K562 (cell line): ENCODE data around the gene HES5. TPM values are rescaled to one million over a fixed set of nuclear protein-coding genes. Genes with fewer than 3 reads are reported as not detected.

Source experiments
- NR2C1 ChIP-seq, 2 experiments: fragments of 450-650 bp; IDR thresholded peaks; 2 replicates each; pipeline ENCODE4 v1.6.1; 2017; ENCODE audit warnings: mild to moderate bottlenecking in 2 of 2, antibody characterized with exemption in 1 of 2, inconsistent platforms in 1 of 2, missing compliant biosample characterization in 1 of 2, missing genetic modification characterization in 1 of 2
- POLR2AphosphoS5 ChIP-seq: IDR thresholded peaks from 2 replicates; pipeline ENCODE4 v1.6.1; 2011; ENCODE audit warnings: mild to moderate bottlenecking, low read depth, low read length, moderate library complexity; ENCODE audit not compliant: control insufficient read depth, insufficient read depth
- polyA plus RNA-seq, 8 experiments: library from polyadenylated mRNA; depleted of rRNA in 4 of 8; stranded (reverse) in 5 of 8; unstranded in 3 of 8; fragments of >200 nt; fragmentation: Nextera tagmentation in 2 of 8; fragmentation: Illumina TruSeq in 1 of 8; extraction: Ambion mirVana in 2 of 8; extraction: Trizol in 1 of 8; gene quantifications; 2 replicates each; pipeline versions ENCODE4 v1.2.1 to v1.2.3, GENCODE V29; 2011 to 2014; ENCODE audit warnings: inconsistent platforms in 1 of 8, missing spikeins in 1 of 8
- total RNA-seq, 7 experiments: library from RNA; depleted of rRNA in 6 of 7; stranded (reverse); fragments of >200 nt in 6 of 7; fragmentation: Illumina TruSeq in 2 of 7; extraction: Trizol in 2 of 7; gene quantifications; 2 replicates each; pipeline versions ENCODE4 v1.2.1 to v1.2.3, GENCODE V29; 2011 to 2021; ENCODE audit warnings: low replicate concordance in 1 of 7
- TF ChIP-seq, protein P1 (sequence below): sonication (generic); formaldehyde crosslinking; IDR thresholded peaks from 2 replicates; pipeline ENCODE4 v1.8.0; 2023; ENCODE audit warnings: missing genetic modification reagents, mild to moderate bottlenecking, borderline replicate concordance
- TF ChIP-seq, protein P2 (sequence below): sonication (generic); formaldehyde crosslinking; IDR thresholded peaks from 2 replicates; pipeline ENCODE4 v1.5.0; 2020; ENCODE audit warnings: missing genetic modification reagents
- TF ChIP-seq, protein P3 (sequence below): fragments of 250-450 bp; sonication (Bioruptor Pico); IDR thresholded peaks from 2 replicates; pipeline ENCODE4 v1.4.0; 2020
- TF ChIP-seq, protein P4 (sequence below): fragments of 150-350 bp; IDR thresholded peaks from 2 replicates; pipeline ENCODE4 v1.6.1; 2014; ENCODE audit warnings: low read depth, mild to moderate bottlenecking, low read length, borderline replicate concordance

The HES5 gene
- total and polyA plus RNA-seq, 9 of the 15 experiments (the other 6 are each of a cell fraction or from before 2014, with no cell fraction given) = not detected

DNA sequence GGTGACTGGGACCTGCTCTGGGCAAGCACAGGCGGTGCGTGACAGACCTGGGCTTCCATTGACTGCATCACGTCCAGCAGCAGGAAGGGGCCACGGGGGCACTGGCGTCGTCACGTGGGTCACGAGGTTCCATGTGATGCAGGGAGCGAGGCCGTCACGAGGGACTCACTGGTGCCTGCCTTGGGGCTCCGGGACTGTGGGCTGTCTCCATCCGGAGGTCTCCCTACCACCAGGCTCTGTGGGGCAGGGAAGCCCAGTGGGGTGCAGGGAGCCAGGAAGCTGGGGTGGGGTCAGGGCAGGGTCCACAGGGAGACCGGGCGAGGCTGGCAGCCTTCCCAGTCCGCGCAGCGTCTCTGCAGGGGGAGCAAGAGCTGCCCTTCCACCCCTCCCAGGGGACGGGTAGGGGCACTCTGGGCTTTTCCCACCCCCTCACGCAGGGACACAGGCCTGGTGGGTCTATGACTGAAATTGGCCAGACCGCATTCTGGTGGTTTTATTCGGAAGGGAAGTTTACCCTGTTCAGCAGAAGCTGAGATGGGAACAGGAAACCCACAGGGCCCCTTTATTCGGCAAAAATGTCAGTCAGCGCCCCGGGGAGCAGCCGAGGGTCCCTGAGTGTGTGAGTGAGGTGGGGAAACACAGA is 25.7 kb upstream of the HES5 start (continued):
- TF ChIP-seq, protein P1, sequence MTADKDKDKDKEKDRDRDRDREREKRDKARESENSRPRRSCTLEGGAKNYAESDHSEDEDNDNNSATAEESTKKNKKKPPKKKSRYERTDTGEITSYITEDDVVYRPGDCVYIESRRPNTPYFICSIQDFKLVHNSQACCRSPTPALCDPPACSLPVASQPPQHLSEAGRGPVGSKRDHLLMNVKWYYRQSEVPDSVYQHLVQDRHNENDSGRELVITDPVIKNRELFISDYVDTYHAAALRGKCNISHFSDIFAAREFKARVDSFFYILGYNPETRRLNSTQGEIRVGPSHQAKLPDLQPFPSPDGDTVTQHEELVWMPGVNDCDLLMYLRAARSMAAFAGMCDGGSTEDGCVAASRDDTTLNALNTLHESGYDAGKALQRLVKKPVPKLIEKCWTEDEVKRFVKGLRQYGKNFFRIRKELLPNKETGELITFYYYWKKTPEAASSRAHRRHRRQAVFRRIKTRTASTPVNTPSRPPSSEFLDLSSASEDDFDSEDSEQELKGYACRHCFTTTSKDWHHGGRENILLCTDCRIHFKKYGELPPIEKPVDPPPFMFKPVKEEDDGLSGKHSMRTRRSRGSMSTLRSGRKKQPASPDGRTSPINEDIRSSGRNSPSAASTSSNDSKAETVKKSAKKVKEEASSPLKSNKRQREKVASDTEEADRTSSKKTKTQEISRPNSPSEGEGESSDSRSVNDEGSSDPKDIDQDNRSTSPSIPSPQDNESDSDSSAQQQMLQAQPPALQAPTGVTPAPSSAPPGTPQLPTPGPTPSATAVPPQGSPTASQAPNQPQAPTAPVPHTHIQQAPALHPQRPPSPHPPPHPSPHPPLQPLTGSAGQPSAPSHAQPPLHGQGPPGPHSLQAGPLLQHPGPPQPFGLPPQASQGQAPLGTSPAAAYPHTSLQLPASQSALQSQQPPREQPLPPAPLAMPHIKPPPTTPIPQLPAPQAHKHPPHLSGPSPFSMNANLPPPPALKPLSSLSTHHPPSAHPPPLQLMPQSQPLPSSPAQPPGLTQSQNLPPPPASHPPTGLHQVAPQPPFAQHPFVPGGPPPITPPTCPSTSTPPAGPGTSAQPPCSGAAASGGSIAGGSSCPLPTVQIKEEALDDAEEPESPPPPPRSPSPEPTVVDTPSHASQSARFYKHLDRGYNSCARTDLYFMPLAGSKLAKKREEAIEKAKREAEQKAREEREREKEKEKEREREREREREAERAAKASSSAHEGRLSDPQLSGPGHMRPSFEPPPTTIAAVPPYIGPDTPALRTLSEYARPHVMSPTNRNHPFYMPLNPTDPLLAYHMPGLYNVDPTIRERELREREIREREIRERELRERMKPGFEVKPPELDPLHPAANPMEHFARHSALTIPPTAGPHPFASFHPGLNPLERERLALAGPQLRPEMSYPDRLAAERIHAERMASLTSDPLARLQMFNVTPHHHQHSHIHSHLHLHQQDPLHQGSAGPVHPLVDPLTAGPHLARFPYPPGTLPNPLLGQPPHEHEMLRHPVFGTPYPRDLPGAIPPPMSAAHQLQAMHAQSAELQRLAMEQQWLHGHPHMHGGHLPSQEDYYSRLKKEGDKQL = no peak
- no peak for TF ChIP-seq POLR2AphosphoS5
- TF ChIP-seq, protein P2, sequence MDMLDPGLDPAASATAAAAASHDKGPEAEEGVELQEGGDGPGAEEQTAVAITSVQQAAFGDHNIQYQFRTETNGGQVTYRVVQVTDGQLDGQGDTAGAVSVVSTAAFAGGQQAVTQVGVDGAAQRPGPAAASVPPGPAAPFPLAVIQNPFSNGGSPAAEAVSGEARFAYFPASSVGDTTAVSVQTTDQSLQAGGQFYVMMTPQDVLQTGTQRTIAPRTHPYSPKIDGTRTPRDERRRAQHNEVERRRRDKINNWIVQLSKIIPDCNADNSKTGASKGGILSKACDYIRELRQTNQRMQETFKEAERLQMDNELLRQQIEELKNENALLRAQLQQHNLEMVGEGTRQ = peak; percentile 69
- TF ChIP-seq, protein P3, sequence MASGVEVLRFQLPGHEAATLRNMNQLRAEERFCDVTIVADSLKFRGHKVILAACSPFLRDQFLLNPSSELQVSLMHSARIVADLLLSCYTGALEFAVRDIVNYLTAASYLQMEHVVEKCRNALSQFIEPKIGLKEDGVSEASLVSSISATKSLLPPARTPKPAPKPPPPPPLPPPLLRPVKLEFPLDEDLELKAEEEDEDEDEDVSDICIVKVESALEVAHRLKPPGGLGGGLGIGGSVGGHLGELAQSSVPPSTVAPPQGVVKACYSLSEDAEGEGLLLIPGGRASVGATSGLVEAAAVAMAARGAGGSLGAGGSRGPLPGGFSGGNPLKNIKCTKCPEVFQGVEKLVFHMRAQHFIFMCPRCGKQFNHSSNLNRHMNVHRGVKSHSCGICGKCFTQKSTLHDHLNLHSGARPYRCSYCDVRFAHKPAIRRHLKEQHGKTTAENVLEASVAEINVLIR (CRISPR knock-in tag) = no peak
- no peak for TF ChIP-seq NR2C1 (IDR thresholded peaks at IDR 0.05)
- no peak for TF ChIP-seq NR2C1 (tag; IDR thresholded peaks at IDR 0.05)
- TF ChIP-seq, protein P4, sequence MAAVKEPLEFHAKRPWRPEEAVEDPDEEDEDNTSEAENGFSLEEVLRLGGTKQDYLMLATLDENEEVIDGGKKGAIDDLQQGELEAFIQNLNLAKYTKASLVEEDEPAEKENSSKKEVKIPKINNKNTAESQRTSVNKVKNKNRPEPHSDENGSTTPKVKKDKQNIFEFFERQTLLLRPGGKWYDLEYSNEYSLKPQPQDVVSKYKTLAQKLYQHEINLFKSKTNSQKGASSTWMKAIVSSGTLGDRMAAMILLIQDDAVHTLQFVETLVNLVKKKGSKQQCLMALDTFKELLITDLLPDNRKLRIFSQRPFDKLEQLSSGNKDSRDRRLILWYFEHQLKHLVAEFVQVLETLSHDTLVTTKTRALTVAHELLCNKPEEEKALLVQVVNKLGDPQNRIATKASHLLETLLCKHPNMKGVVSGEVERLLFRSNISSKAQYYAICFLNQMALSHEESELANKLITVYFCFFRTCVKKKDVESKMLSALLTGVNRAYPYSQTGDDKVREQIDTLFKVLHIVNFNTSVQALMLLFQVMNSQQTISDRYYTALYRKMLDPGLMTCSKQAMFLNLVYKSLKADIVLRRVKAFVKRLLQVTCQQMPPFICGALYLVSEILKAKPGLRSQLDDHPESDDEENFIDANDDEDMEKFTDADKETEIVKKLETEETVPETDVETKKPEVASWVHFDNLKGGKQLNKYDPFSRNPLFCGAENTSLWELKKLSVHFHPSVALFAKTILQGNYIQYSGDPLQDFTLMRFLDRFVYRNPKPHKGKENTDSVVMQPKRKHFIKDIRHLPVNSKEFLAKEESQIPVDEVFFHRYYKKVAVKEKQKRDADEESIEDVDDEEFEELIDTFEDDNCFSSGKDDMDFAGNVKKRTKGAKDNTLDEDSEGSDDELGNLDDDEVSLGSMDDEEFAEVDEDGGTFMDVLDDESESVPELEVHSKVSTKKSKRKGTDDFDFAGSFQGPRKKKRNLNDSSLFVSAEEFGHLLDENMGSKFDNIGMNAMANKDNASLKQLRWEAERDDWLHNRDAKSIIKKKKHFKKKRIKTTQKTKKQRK = no peak
